OCI-LY7 (cell line): ENCODE measurements around the gene DND1. TPM values are rescaled to one million over a fixed set of nuclear protein-coding genes. Genes with fewer than 3 reads are reported as not detected.
A peak's percentile ranks its signal among the peaks of the same experiment; 100 is the strongest.

Source experiments
- BruUV-seq: library from RNA; stranded (reverse); fragments of 400-500 nt; replicated peaks from 2 replicates; lab custom pipeline; 2021; lab: Mats Ljungman, UMichigan
- CTCF ChIA-PET: fragments of 300-600 bp; sonication (Branson Sonifier 250); formaldehyde crosslinking; loops from one replicate; lab custom pipeline; 2022; ENCODE audit warnings: antibody characterized with exemption; ENCODE audit not compliant: unreplicated experiment; lab: Charles Lee
- POLR2A ChIA-PET: fragments of 300-600 bp; sonication (Branson Sonifier 250); formaldehyde crosslinking; loops from one replicate; lab custom pipeline; 2022; ENCODE audit warnings: antibody characterized with exemption; lab: Charles Lee
- DNase-seq: peaks from one replicate; pipeline ENCODE4 v3.0.0-alpha.2; 2015; ENCODE audit warnings: low spot score
- H2AFZ ChIP-seq: fragments of 200-600 bp; sonication (generic), shearing (Covaris generic); 2 replicates; pipeline ENCODE4 v1.6.1; 2014; ENCODE audit warnings: mild to moderate bottlenecking, antibody characterized with exemption, low read length, moderate library complexity
- H3K27ac ChIP-seq: fragments of 200-600 bp; sonication (generic); 2 replicates; pipeline ENCODE4 v1.5.1; 2014; ENCODE audit warnings: mixed run types, low read depth, mild to moderate bottlenecking, moderate library complexity, low read length, inconsistent platforms; ENCODE audit not compliant: poor library complexity, severe bottlenecking
- H3K36me3 ChIP-seq: fragments of 200-600 bp; sonication (generic); 2 replicates; pipeline ENCODE4 v1.6.1; 2014; ENCODE audit warnings: mild to moderate bottlenecking, antibody characterized with exemption, low read length, moderate library complexity, mixed read lengths; ENCODE audit not compliant: insufficient read depth
- H3K4me1 ChIP-seq: fragments of 200-600 bp; sonication (generic); 2 replicates; pipeline ENCODE4 v1.5.1; 2014; ENCODE audit warnings: mild to moderate bottlenecking, low read length; ENCODE audit not compliant: insufficient read depth, poor library complexity, severe bottlenecking
- H3K4me2 ChIP-seq: fragments of 200-600 bp; sonication (generic); 2 replicates; pipeline ENCODE4 v1.6.1; 2014; ENCODE audit warnings: mild to moderate bottlenecking, low read length
- H3K4me3 ChIP-seq: fragments of 200-600 bp; sonication (generic); 2 replicates; pipeline ENCODE4 v1.5.1; 2014; ENCODE audit warnings: mild to moderate bottlenecking, low read depth, low read length; ENCODE audit not compliant: poor library complexity, severe bottlenecking
- H3K79me2 ChIP-seq: fragments of 200-600 bp; sonication (generic); 2 replicates; pipeline ENCODE4 v1.6.1; 2016; ENCODE audit warnings: low read depth, mild to moderate bottlenecking, low read length, moderate library complexity, mixed read lengths; ENCODE audit not compliant: insufficient read depth
- H3K9me2 ChIP-seq: fragments of 200-600 bp; sonication (generic); 2 replicates; pipeline ENCODE4 v1.6.1; 2016; ENCODE audit warnings: mild to moderate bottlenecking, low read length, mixed read lengths; ENCODE audit not compliant: insufficient read depth
- H3K9me3 ChIP-seq: fragments of 200-600 bp; sonication (generic); 2 replicates; pipeline ENCODE4 v1.6.1; 2014; ENCODE audit warnings: mild to moderate bottlenecking, mixed run types, low read length, mixed read lengths
- H4K20me1 ChIP-seq: fragments of 200-600 bp; sonication (generic); 2 replicates; pipeline ENCODE4 v1.6.1; 2014; ENCODE audit warnings: mild to moderate bottlenecking, antibody characterized with exemption, low read length, moderate library complexity, mixed read lengths; ENCODE audit not compliant: insufficient read depth
- EZH2phosphoT487 ChIP-seq: fragments of 200-600 bp; sonication (generic); IDR thresholded peaks from 2 replicates; pipeline ENCODE4 v1.6.1; 2018; ENCODE audit warnings: low read depth, borderline replicate concordance, mild to moderate bottlenecking, mixed run types, antibody characterized with exemption, low read length, moderate library complexity, mixed read lengths
- intact Hi-C: fragments of 100-400 bp; cut with micrococcal nuclease; formaldehyde crosslinking; loops from one replicate; pipeline ENCODE4 v1.10.0; 2022; ENCODE audit not compliant: unreplicated experiment
- total RNA-seq, 2 experiments: library from RNA; depleted of rRNA in 1 of 2; stranded (reverse); fragments of >200 nt in 1 of 2; shearing (Covaris generic) in 1 of 2; gene quantifications; 2 replicates each; pipeline ENCODE4 v1.2.3, GENCODE V29; 2014 to 2022
- TF ChIP-seq, protein P1 (sequence below): fragments of 200-600 bp; sonication (generic); conservative IDR thresholded peaks from 2 replicates; pipeline ENCODE4 v1.5.1; 2014; ENCODE audit warnings: mild to moderate bottlenecking, antibody characterized with exemption, low read length, moderate library complexity, mixed read lengths

The DND1 gene
- total RNA-seq, 2 experiments from 2014 or later = 2.2 to 4.5 TPM

DNA sequence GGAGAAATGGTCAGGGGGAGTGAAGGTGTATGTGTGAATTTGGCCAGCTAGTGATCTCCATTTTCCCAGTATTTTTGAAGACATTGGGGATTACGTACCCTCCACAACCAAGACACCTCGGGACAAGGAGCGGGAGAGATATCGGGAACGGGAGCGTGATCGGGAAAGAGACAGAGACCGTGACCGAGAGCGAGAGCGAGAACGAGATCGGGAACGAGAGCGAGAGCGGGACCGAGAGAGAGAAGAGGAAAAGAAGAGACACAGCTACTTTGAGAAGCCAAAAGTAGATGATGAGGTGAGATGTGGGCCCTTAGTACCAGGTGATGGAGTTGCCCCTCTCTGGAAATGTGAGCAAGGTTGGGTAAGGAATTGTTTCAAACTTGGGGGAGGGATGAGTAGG lies 14.5 kb downstream of the DND1 start:
- BruUV-seq = no TSS peak
- no peak for TF ChIP-seq EZH2phosphoT487
- TF ChIP-seq, protein P1, sequence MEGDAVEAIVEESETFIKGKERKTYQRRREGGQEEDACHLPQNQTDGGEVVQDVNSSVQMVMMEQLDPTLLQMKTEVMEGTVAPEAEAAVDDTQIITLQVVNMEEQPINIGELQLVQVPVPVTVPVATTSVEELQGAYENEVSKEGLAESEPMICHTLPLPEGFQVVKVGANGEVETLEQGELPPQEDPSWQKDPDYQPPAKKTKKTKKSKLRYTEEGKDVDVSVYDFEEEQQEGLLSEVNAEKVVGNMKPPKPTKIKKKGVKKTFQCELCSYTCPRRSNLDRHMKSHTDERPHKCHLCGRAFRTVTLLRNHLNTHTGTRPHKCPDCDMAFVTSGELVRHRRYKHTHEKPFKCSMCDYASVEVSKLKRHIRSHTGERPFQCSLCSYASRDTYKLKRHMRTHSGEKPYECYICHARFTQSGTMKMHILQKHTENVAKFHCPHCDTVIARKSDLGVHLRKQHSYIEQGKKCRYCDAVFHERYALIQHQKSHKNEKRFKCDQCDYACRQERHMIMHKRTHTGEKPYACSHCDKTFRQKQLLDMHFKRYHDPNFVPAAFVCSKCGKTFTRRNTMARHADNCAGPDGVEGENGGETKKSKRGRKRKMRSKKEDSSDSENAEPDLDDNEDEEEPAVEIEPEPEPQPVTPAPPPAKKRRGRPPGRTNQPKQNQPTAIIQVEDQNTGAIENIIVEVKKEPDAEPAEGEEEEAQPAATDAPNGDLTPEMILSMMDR = no peak
- Histone ChIP-seq H3K4me2 (no peak overlapping the region), H2AFZ (no peak overlapping the region), H4K20me1 (no peaks in the 10 kb centered on the region), H3K9me3 (no peaks in the 10 kb centered on the region), H3K36me3 (peaks cover 93% of the 10 kb centered on the region), H3K79me2 (no peaks in the 10 kb centered on the region), H3K4me1 (no peaks in the 10 kb centered on the region), H3K9me2 (no peaks in the 10 kb centered on the region), H3K4me3 (no peak overlapping the region), H3K27ac (no peak overlapping the region)
- DNase-seq = no peak
- CTCF ChIA-PET = no interaction called here
- POLR2A ChIA-PET = no interaction called here
- intact Hi-C loops = no loop called here

DNA sequence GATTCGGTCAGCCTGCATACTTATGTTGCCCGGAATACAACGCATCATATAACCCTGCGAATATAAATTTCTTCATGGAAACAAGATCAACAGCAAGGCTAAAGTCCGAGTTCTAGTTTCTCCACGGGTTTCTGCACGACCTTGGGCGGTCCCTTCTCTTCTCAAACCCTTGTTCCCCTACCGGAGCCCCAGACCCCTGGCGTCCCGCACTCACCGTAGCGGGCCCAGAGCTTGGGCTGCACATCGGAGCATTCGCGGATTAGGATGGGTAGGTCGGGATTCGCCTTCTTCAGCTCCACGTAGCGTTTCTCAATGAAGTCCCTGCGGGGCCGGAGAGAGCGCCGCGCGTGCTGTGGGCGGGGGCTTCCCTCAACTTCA lies 26.3 kb downstream of the DND1 start:
- POLR2A ChIA-PET = interaction anchor here (0.6 to 1.8 kb wide), 11 partner anchors 8 to 291 kb away, joined by 3 to 9 read pairs (median 4); partner anchors contain the start of genes ANKHD1, HARS1, HARS2 and TMCO6
- DNase-seq = no peak
- CTCF ChIA-PET = interaction anchor here (0.9 to 1.0 kb wide), 2 partner anchors 8 to 473 kb away, joined by 3 read pairs; partner anchors contain the start of genes CYSTM1 and TMCO6
- H4K20me1 ChIP-seq = 0 out of 2 replicates have a peak, but pooled peaks cover 5% of the 10 kb centered on the region
- H2AFZ ChIP-seq = peak overlapping the region; percentile 66; the same call in 1 of the 2 replicates
- H3K9me3 ChIP-seq = no peaks in the 10 kb centered on the region
- peaks cover 11% of the 10 kb centered on the region for H3K4me1 ChIP-seq
- peaks cover 71% of the 10 kb centered on the region for H3K36me3 ChIP-seq
- H3K4me2 ChIP-seq = peak overlapping the region; percentile 74
- BruUV-seq = no TSS peak
- H3K4me3 ChIP-seq = peak overlapping the region; percentile 89
- no peaks in the 10 kb centered on the region for H3K9me2 ChIP-seq
- TF ChIP-seq, protein P1 = no peak
- no peak for TF ChIP-seq EZH2phosphoT487
- H3K27ac ChIP-seq = peak overlapping the region; percentile 47
- intact Hi-C loops = no loop called here
- peaks cover 30% of the 10 kb centered on the region for H3K79me2 ChIP-seq

DNA sequence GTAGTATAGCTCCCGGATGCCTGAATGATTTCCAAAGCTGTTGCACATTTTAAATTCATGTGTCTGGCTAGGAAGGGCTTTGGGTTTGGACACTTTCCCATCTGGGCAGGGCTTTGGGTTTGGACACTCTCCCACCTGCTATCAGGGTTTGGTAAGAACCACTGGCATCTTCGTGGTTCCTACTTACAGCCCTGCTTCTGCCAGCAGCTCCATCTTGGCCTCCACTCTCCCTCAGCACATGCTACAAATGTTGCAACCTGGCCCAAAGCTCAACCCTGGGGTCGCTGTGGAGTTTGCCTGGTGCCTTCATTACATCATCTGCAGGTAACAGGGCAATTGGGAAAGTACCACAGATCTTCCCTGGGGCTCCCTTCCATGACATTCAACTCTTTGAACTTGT lies 30.7 kb downstream of the DND1 start:
- Histone ChIP-seq H3K27ac (no peak overlapping the region), H3K79me2 (peaks cover 27% of the 10 kb centered on the region; the same call in 1 of the 2 replicates), H3K4me2 (no peak overlapping the region), H4K20me1 (0 out of 2 replicates have a peak, but pooled peaks cover 5% of the 10 kb centered on the region), H3K9me3 (no peaks in the 10 kb centered on the region), H3K4me1 (peaks cover 15% of the 10 kb centered on the region), H3K36me3 (peaks cover 51% of the 10 kb centered on the region), H3K4me3 (no peak overlapping the region), H3K9me2 (no peaks in the 10 kb centered on the region), H2AFZ (no peak overlapping the region)
- DNase-seq = no peak
- ChIA-PET POLR2A (interaction anchor here (0.6 to 1.5 kb wide), 3 partner anchors 38 to 1347 kb away, joined by 3 read pairs; no protein-coding TSS in a partner anchor), CTCF (interaction anchor here (0.8 kb wide), 1 partner anchor 49 kb away, joined by 3 read pairs; the partner anchor contains the start of genes HARS1 and HARS2)
- intact Hi-C loops = no loop called here
- no TSS peak for BruUV-seq
- TF ChIP-seq, protein P1 = no peak
- no peak for TF ChIP-seq EZH2phosphoT487
